K562 (cell line): ENCODE measurements around the gene SASH3. TPM values are rescaled to one million over a fixed set of nuclear protein-coding genes. Genes with fewer than 3 reads are reported as not detected.

ENCODE experiments used
- ATAC-seq: fragments of 200-7000 bp; cut with Tn5 transposase; 3 replicates; pipeline ENCODE4 v1.9.1; 2020; ENCODE audit warnings: moderate library complexity
- BruUV-seq: library from RNA; stranded (reverse); fragments of 400-500 nt; replicated peaks from 2 replicates; lab custom pipeline; 2021; lab: Mats Ljungman, UMichigan
- CTCF ChIA-PET: fragments of 300-600 bp; formaldehyde crosslinking; extraction: SDS; loops from one replicate; lab custom pipeline; 2021; ENCODE audit warnings: low intra/inter-chr PET ratio; lab: Yijun Ruan, JAX
- POLR2A ChIA-PET: fragments of 300-600, 350-650 bp; sonication (Branson Sonifier 250); formaldehyde crosslinking; extraction: SDS; loops from one replicate; lab custom pipeline; 2021; ENCODE audit warnings: antibody characterized with exemption, inconsistent platforms; lab: Yijun Ruan, JAX
- DNase-seq, 4 experiments: peaks; one replicate each; pipeline versions ENCODE4 v3.0.0 to v3.0.0-alpha.2; 2011 to 2018; ENCODE audit warnings: low spot score in 3 of 4, mixed read lengths in 3 of 4; ENCODE audit errors: extremely low read depth in 1 of 4
- FAIRE-seq: peaks from 2 replicates; lab custom pipeline; 2011; peaks lifted over from hg19 to GRCh38; lab: Jason Lieb, UNC
- H2AFZ ChIP-seq: 2 replicates; pipeline ENCODE4 v1.6.0; 2011; ENCODE audit warnings: low read depth, low read length, control low read depth, inconsistent platforms
- H3K27ac ChIP-seq: fragments of 200-600 bp; 3 replicates; pipeline ENCODE4 v1.8.0; 2011; ENCODE audit warnings: low read depth, mild to moderate bottlenecking, control low read depth, inconsistent platforms, low read length, moderate library complexity, mixed read lengths; ENCODE audit errors: extremely low read depth
- H3K27me3 ChIP-seq, 2 experiments: fragments of 300-600 bp in 1 of 2; 2 replicates in 1 of 2; 3 replicates in 1 of 2; pipeline versions ENCODE4 v1.6.0 to v1.8.0; 2011; ENCODE audit warnings: inconsistent platforms in 2 of 2, low read length in 2 of 2, mild to moderate bottlenecking in 1 of 2, mixed read lengths in 1 of 2, moderate library complexity in 1 of 2; ENCODE audit not compliant: control insufficient read depth in 2 of 2, insufficient read depth in 2 of 2
- H3K36me3 ChIP-seq: fragments of 300-600 bp; 3 replicates; pipeline ENCODE4 v1.8.0; 2011; ENCODE audit warnings: mild to moderate bottlenecking, low read length, inconsistent platforms; ENCODE audit not compliant: control insufficient read depth, insufficient read depth
- H3K4me1 ChIP-seq, 2 experiments: fragments of 200-600 bp in 1 of 2; replicated peaks in 1 of 2; 2 replicates in 1 of 2; 3 replicates in 1 of 2; pipeline versions ENCODE4 v1.5.1 to v1.8.0; 2011; ENCODE audit warnings: inconsistent platforms in 2 of 2, low read length in 2 of 2, mild to moderate bottlenecking in 1 of 2, mixed read lengths in 1 of 2, moderate library complexity in 1 of 2; ENCODE audit not compliant: control insufficient read depth in 2 of 2, insufficient read depth in 2 of 2
- H3K4me2 ChIP-seq: 2 replicates; pipeline ENCODE4 v1.6.1; 2011; ENCODE audit warnings: low read length, control low read depth, inconsistent platforms, mixed read lengths; ENCODE audit not compliant: insufficient read depth
- H3K4me3 ChIP-seq: fragments of 200-600 bp; sonication (generic), shearing (Covaris generic); 2 replicates; pipeline ENCODE4 v1.5.1; 2016; ENCODE audit warnings: control low read depth, inconsistent platforms
- H3K79me2 ChIP-seq: fragments of 200-600 bp; 3 replicates; pipeline ENCODE4 v1.8.0; 2011; ENCODE audit warnings: low read length, inconsistent platforms; ENCODE audit not compliant: control insufficient read depth, insufficient read depth
- H3K9ac ChIP-seq, 2 experiments: 2 replicates each; pipeline versions ENCODE4 v1.6.0 to v1.6.1; 2011; ENCODE audit warnings: low read depth in 2 of 2, low read length in 2 of 2, control low read depth in 1 of 2, inconsistent platforms in 1 of 2, mild to moderate bottlenecking in 1 of 2, mixed read lengths in 1 of 2; ENCODE audit not compliant: insufficient read depth in 1 of 2
- H3K9me1 ChIP-seq: one replicate; pipeline ENCODE4 v1.6.0; 2011; ENCODE audit warnings: inconsistent platforms, mild to moderate bottlenecking, low read length, moderate library complexity; ENCODE audit not compliant: control insufficient read depth, insufficient read depth
- H3K9me3 ChIP-seq: replicated peaks from 2 replicates; pipeline ENCODE4 v1.5.1; 2011; ENCODE audit warnings: low read depth, low read length, inconsistent platforms; ENCODE audit not compliant: control insufficient read depth, insufficient read depth
- H4K20me1 ChIP-seq: replicated peaks from 2 replicates; pipeline ENCODE4 v1.6.1; 2011; ENCODE audit warnings: low read length, inconsistent platforms, mixed read lengths; ENCODE audit not compliant: control insufficient read depth, insufficient read depth
- ATF1 ChIP-seq, 2 experiments: fragments of 450-650 bp in 1 of 2; IDR thresholded peaks; 2 replicates each; pipeline ENCODE4 v1.6.1; 2016; ENCODE audit warnings: missing compliant biosample characterization in 1 of 2, missing genetic modification characterization in 1 of 2
- CBX8 ChIP-seq: fragments of 200-600 bp; sonication (generic); IDR thresholded peaks from 2 replicates; pipeline ENCODE4 v1.6.1; 2012; ENCODE audit warnings: borderline replicate concordance, mixed run types, low read depth, mild to moderate bottlenecking, moderate library complexity, mixed read lengths, low read length, control low read depth, inconsistent platforms; ENCODE audit not compliant: poor library complexity, severe bottlenecking; ENCODE audit errors: extremely low read depth
- MCM5 ChIP-seq: fragments of 450-650 bp; IDR thresholded peaks from 2 replicates; pipeline ENCODE4 v1.6.1; 2016; ENCODE audit warnings: low read depth
- MIER1 ChIP-seq: fragments of 450-650 bp; IDR thresholded peaks from 2 replicates; pipeline ENCODE4 v1.6.1; 2016; ENCODE audit warnings: antibody characterized with exemption, mild to moderate bottlenecking, low read depth
- SLC30A9 ChIP-seq: fragments of 250-450 bp; sonication (Bioruptor Pico); IDR thresholded peaks from 2 replicates; pipeline ENCODE4 v1.8.0; 2022; ENCODE audit warnings: mild to moderate bottlenecking, moderate library complexity
- SMARCB1 ChIP-seq: IDR thresholded peaks from 2 replicates; pipeline ENCODE4 v1.6.1; 2011; ENCODE audit warnings: improper control_type of control experiment, low read depth; ENCODE audit not compliant: insufficient read length
- SRSF3 ChIP-seq: fragments of 200-400 bp; formaldehyde crosslinking; IDR thresholded peaks from 2 replicates; pipeline ENCODE4 v1.6.1; 2016; ENCODE audit warnings: mild to moderate bottlenecking, low read length, moderate library complexity; ENCODE audit not compliant: insufficient read depth
- ZNF347 ChIP-seq: fragments of 450-650 bp; formaldehyde crosslinking; IDR thresholded peaks from 2 replicates; pipeline ENCODE4 v1.4.0; 2020; ENCODE audit warnings: low read depth, mild to moderate bottlenecking, moderate library complexity
- WGBS: fragments of 100-300 bp; shearing (Covaris generic); methylation state at CpG from one replicate; pipeline ENCODE4 v1.1.6; 2016; ENCODE audit warnings: low coverage, mixed read lengths; ENCODE audit not compliant: insufficient coverage; ENCODE audit errors: missing lambda C conversion rate; 5-methylcytosine and 5-hydroxymethylcytosine counted together
- in situ Hi-C: fragments of 300-500 bp; cut with MboI; formaldehyde crosslinking; loops from 4 replicates; pipeline ENCODE4 v1.15.0; 2018; ENCODE audit warnings: inconsistent platforms, mixed read lengths
- intact Hi-C: fragments of 100-400 bp; cut with micrococcal nuclease; formaldehyde crosslinking; loops from 2 replicates; pipeline ENCODE4 v1.14.2; 2022
- polyA plus RNA-seq, 8 experiments: library from polyadenylated mRNA; depleted of rRNA in 4 of 8; stranded (reverse) in 5 of 8; unstranded in 3 of 8; fragments of >200 nt; fragmentation: Nextera tagmentation in 2 of 8; fragmentation: Illumina TruSeq in 1 of 8; extraction: Ambion mirVana in 2 of 8; extraction: Trizol in 1 of 8; gene quantifications; 2 replicates each; pipeline versions ENCODE4 v1.2.1 to v1.2.3, GENCODE V29; 2011 to 2014; ENCODE audit warnings: inconsistent platforms in 1 of 8, missing spikeins in 1 of 8
- total RNA-seq, 7 experiments: library from RNA; depleted of rRNA in 6 of 7; stranded (reverse); fragments of >200 nt in 6 of 7; fragmentation: Illumina TruSeq in 2 of 7; extraction: Trizol in 2 of 7; gene quantifications; 2 replicates each; pipeline versions ENCODE4 v1.2.1 to v1.2.3, GENCODE V29; 2011 to 2021; ENCODE audit warnings: low replicate concordance in 1 of 7
- TF ChIP-seq, protein P1 (sequence below), 2 experiments: fragments of 200-800 bp in 1 of 2; sonication (Bioruptor generic) in 1 of 2; sonication (generic) in 1 of 2; formaldehyde crosslinking in 1 of 2; IDR thresholded peaks in 1 of 2; conservative IDR thresholded peaks in 1 of 2; 2 replicates each; pipeline versions ENCODE4 v1.5.0 to v1.6.1; 2016 to 2020; ENCODE audit warnings: missing compliant biosample characterization in 1 of 2, missing genetic modification characterization in 1 of 2, missing genetic modification reagents in 1 of 2
- TF ChIP-seq, protein P2 (sequence below): fragments of 450-650 bp; IDR thresholded peaks from 2 replicates; pipeline ENCODE4 v1.6.1; 2017; ENCODE audit warnings: mild to moderate bottlenecking, moderate library complexity

The SASH3 gene
- total and polyA plus RNA-seq, 9 of the 15 experiments (the other 6 are each of a cell fraction or from before 2014, with no cell fraction given), result 0.03 to 0.72 (median 0.08) TPM

DNA sequence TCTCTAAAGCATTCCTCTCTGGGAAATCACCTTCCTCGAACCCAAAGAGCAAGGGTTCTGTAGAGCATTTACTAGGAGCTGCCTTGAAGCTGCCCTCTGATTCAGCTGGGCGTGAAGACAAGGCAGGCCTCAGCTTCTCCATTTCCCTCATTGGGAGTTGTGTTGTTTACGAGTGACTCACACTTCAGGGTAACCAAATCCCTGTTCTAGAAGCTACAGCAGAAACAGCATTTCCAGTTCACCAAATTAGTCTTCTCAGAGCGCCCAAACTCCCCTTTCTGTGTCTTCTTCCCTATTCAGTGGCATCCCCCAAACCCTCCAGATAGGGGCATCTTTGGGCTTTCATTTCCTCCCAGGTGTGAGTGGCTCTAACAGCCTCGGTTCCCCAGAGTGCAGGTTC, 41.8 kb upstream of the SASH3 start:
- no TSS peak for BruUV-seq
- no peak overlapping the region for H3K4me2 ChIP-seq
- TF ChIP-seq SLC30A9 (CRISPR knock-in tag) (no peak), MCM5 (no peak), MIER1 (no peak), SRSF3 (no peak), ZNF347 (CRISPR knock-in tag) (no peak), CBX8 (no peak), ATF1 (CRISPR knock-in tag; IDR thresholded peaks at IDR 0.05) (no peak), ATF1 (tag; IDR thresholded peaks at IDR 0.05) (no peak), SMARCB1 (no peak)
- TF ChIP-seq, protein P1, sequence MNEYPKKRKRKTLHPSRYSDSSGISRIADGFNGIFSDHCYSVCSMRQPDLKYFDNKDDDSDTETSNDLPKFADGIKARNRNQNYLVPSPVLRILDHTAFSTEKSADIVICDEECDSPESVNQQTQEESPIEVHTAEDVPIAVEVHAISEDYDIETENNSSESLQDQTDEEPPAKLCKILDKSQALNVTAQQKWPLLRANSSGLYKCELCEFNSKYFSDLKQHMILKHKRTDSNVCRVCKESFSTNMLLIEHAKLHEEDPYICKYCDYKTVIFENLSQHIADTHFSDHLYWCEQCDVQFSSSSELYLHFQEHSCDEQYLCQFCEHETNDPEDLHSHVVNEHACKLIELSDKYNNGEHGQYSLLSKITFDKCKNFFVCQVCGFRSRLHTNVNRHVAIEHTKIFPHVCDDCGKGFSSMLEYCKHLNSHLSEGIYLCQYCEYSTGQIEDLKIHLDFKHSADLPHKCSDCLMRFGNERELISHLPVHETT (CRISPR knock-in tag; conservative IDR thresholded peaks at IDR 0.05 in 1 of 2, IDR thresholded peaks at IDR 0.05 in 1 of 2), result no peak
- TF ChIP-seq, protein P2, sequence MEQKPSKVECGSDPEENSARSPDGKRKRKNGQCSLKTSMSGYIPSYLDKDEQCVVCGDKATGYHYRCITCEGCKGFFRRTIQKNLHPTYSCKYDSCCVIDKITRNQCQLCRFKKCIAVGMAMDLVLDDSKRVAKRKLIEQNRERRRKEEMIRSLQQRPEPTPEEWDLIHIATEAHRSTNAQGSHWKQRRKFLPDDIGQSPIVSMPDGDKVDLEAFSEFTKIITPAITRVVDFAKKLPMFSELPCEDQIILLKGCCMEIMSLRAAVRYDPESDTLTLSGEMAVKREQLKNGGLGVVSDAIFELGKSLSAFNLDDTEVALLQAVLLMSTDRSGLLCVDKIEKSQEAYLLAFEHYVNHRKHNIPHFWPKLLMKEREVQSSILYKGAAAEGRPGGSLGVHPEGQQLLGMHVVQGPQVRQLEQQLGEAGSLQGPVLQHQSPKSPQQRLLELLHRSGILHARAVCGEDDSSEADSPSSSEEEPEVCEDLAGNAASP, result no peak
- FAIRE-seq (no peak), DNase-seq (no peak), ATAC-seq (no peak)
- whole genome bisulfite sequencing, result 16% methylated on average over 4 of the region's 5 CpGs
- peaks cover 0 to 9% of the 10 kb centered on the region in 2 experiments; a peak in 3 of 5 replicates for H3K27me3 ChIP-seq
- H3K9me1 ChIP-seq, result no peaks in the 10 kb centered on the region
- H2AFZ ChIP-seq, result no peak overlapping the region
- no peaks in the 10 kb centered on the region for H3K79me2 ChIP-seq
- in situ Hi-C loops, result no loop called here
- no peak overlapping the region for H3K4me3 ChIP-seq
- intact Hi-C loops, result no loop called here
- ChIA-PET CTCF (no interaction called here), POLR2A (interaction anchor here (0.6 kb wide), 1 partner anchor 60 kb away, joined by 4 read pairs; no protein-coding TSS in a partner anchor)
- H3K4me1 ChIP-seq, result peaks cover 5 to 8% of the 10 kb centered on the region in 2 experiments; a peak in 2 of 5 replicates
- no peaks in the 10 kb centered on the region for H4K20me1 ChIP-seq
- no peak overlapping the region for H3K9ac ChIP-seq
- H3K9me3 ChIP-seq, result no peaks in the 10 kb centered on the region
- no peak overlapping the region for H3K27ac ChIP-seq
- H3K36me3 ChIP-seq, result no peaks in the 10 kb centered on the region
